H1 (cell line): ENCODE measurements around the gene KLHL1. TPM values are rescaled to one million over a fixed set of nuclear protein-coding genes. Genes with fewer than 3 reads are reported as not detected.

ENCODE experiments used
- CTCF ChIA-PET: fragments of 300-600 bp; sonication (Branson Sonifier 250); formaldehyde crosslinking; loops from one replicate; lab custom pipeline; 2021; ENCODE audit not compliant: partially characterized antibody; lab: Charles Lee
- POLR2A ChIA-PET: fragments of 300-600 bp; sonication (Branson Sonifier 250); formaldehyde crosslinking; loops from one replicate; lab custom pipeline; 2021; ENCODE audit warnings: inconsistent platforms; ENCODE audit not compliant: partially characterized antibody; lab: Charles Lee
- DNase-seq, 2 experiments: peaks; one replicate each; pipeline versions ENCODE4 v3.0.0 to v3.0.0-alpha.2; 2010 to 2022; ENCODE audit warnings: low spot score in 2 of 2, low read depth in 1 of 2, mixed read lengths in 1 of 2
- FAIRE-seq: peaks from 2 replicates; lab custom pipeline; 2011; peaks lifted over from hg19 to GRCh38; lab: Jason Lieb, UNC
- H2AFZ ChIP-seq: 2 replicates; pipeline ENCODE4 v1.8.1; 2012; ENCODE audit warnings: low read length, inconsistent platforms
- H2AK5ac ChIP-seq: 2 replicates; pipeline ENCODE4 v1.6.1; 2013; ENCODE audit warnings: low read depth, low read length
- H2BK120ac ChIP-seq: replicated peaks from 2 replicates; pipeline ENCODE3; 2013; ENCODE audit warnings: low read depth, low read length, inconsistent platforms
- H2BK12ac ChIP-seq: 2 replicates; pipeline ENCODE4 v1.6.1; 2013; ENCODE audit warnings: low read depth, low read length
- H2BK15ac ChIP-seq: 2 replicates; pipeline ENCODE4 v1.6.1; 2013; ENCODE audit warnings: low read length
- H2BK20ac ChIP-seq: 2 replicates; pipeline ENCODE4 v1.6.1; 2013; ENCODE audit warnings: low read length
- H2BK5ac ChIP-seq: 2 replicates; pipeline ENCODE4 v1.6.1; 2013; ENCODE audit warnings: low read depth, low read length
- H3K14ac ChIP-seq: 2 replicates; pipeline ENCODE4 v1.6.1; 2013; ENCODE audit warnings: inconsistent platforms; ENCODE audit not compliant: insufficient read length
- H3K18ac ChIP-seq: 2 replicates; pipeline ENCODE4 v1.6.1; 2013; ENCODE audit warnings: low read length; ENCODE audit errors: extremely low read depth
- H3K23ac ChIP-seq: 2 replicates; pipeline ENCODE4 v1.6.1; 2013; ENCODE audit warnings: inconsistent platforms; ENCODE audit not compliant: insufficient read length
- H3K23me2 ChIP-seq: 2 replicates; pipeline ENCODE4 v1.6.1; 2013; ENCODE audit warnings: low read depth, low read length
- H3K27ac ChIP-seq: 2 replicates; pipeline ENCODE4 v1.6.1; 2011; ENCODE audit warnings: low read depth, low read length, inconsistent platforms
- H3K27me3 ChIP-seq, 4 experiments: replicated peaks in 1 of 4; 1 replicate in 1 of 4; 2 replicates in 3 of 4; pipeline versions ENCODE4 v1.6.1 to v1.8.1; 2011 to 2013; ENCODE audit warnings: low read length in 3 of 4, mild to moderate bottlenecking in 3 of 4, inconsistent platforms in 2 of 4, mixed read lengths in 2 of 4, moderate library complexity in 1 of 4; ENCODE audit not compliant: control insufficient read depth in 3 of 4, insufficient read depth in 3 of 4; ENCODE audit errors: extremely low read depth in 1 of 4
- H3K36me3 ChIP-seq, 4 experiments: 2 replicates each; pipeline versions ENCODE4 v1.6.1 to v1.8.1; 2011 to 2013; ENCODE audit warnings: mild to moderate bottlenecking in 4 of 4, low read length in 3 of 4, moderate library complexity in 2 of 4, control low read depth in 1 of 4, inconsistent platforms in 1 of 4; ENCODE audit not compliant: insufficient read depth in 4 of 4, control insufficient read depth in 2 of 4
- H3K4ac ChIP-seq: replicated peaks from 2 replicates; pipeline ENCODE3; 2013; ENCODE audit warnings: low read length, low read depth, mixed read lengths, inconsistent platforms; ENCODE audit not compliant: insufficient read length
- H3K4me1 ChIP-seq, 4 experiments: replicated peaks in 1 of 4; 1 replicate in 1 of 4; 2 replicates in 3 of 4; pipeline versions ENCODE4 v1.6.1 to v1.8.1; 2011 to 2013; ENCODE audit warnings: low read length in 3 of 4, inconsistent platforms in 2 of 4, mixed read lengths in 1 of 4; ENCODE audit not compliant: insufficient read depth in 4 of 4, control insufficient read depth in 3 of 4
- H3K4me2 ChIP-seq, 2 experiments: 2 replicates each; pipeline versions ENCODE4 v1.6.1 to v1.8.1; 2011 to 2013; ENCODE audit warnings: low read depth in 2 of 2, low read length in 2 of 2, control low read depth in 1 of 2, inconsistent platforms in 1 of 2, mild to moderate bottlenecking in 1 of 2; ENCODE audit not compliant: insufficient read depth in 1 of 2
- H3K4me3 ChIP-seq, 4 experiments: fragments of 200-600, 300-600 bp in 1 of 4; sonication (generic), shearing (Covaris generic), sonication (Bioruptor Twin) in 1 of 4; 2 replicates each; pipeline versions ENCODE4 v1.5.1 to v1.8.1; 2011 to 2016; ENCODE audit warnings: low read length in 4 of 4, low read depth in 3 of 4, control low read depth in 2 of 4, inconsistent platforms in 2 of 4, mild to moderate bottlenecking in 2 of 4, mixed read lengths in 1 of 4, moderate library complexity in 1 of 4; ENCODE audit not compliant: insufficient read depth in 2 of 4; ENCODE audit errors: extremely low read depth in 1 of 4
- H3K56ac ChIP-seq: replicated peaks from 2 replicates; pipeline ENCODE3; 2013; ENCODE audit warnings: low read depth, mild to moderate bottlenecking, mixed read lengths, low read length, inconsistent platforms; ENCODE audit not compliant: insufficient read length
- H3K79me1 ChIP-seq: 2 replicates; pipeline ENCODE4 v1.6.1; 2013; ENCODE audit warnings: low read depth, low read length, control low read depth
- H3K79me2 ChIP-seq, 2 experiments: 2 replicates each; pipeline versions ENCODE4 v1.6.1 to v1.8.1; 2012 to 2013; ENCODE audit warnings: low read length in 2 of 2, mild to moderate bottlenecking in 2 of 2, inconsistent platforms in 1 of 2; ENCODE audit not compliant: insufficient read depth in 2 of 2, control insufficient read depth in 1 of 2
- H3K9ac ChIP-seq, 4 experiments: replicated peaks in 1 of 4; 1 replicate in 1 of 4; 2 replicates in 3 of 4; pipeline versions ENCODE4 v1.6.1 to v1.8.1; 2011 to 2013; ENCODE audit warnings: low read depth in 3 of 4, low read length in 3 of 4, control low read depth in 2 of 4, mild to moderate bottlenecking in 2 of 4, moderate library complexity in 2 of 4, inconsistent platforms in 1 of 4; ENCODE audit errors: extremely low read depth in 1 of 4
- H3K9me3 ChIP-seq, 2 experiments: 2 replicates each; pipeline versions ENCODE4 v1.6.1 to v1.8.1; 2012 to 2013; ENCODE audit warnings: mild to moderate bottlenecking in 2 of 2, moderate library complexity in 2 of 2, control low read depth in 1 of 2, inconsistent platforms in 1 of 2, low read depth in 1 of 2, low read length in 1 of 2, mixed read lengths in 1 of 2; ENCODE audit not compliant: insufficient read depth in 2 of 2
- H4K20me1 ChIP-seq, 2 experiments: replicated peaks in 1 of 2; 2 replicates each; pipeline versions ENCODE3 to v1.8.1; 2011 to 2013; ENCODE audit warnings: inconsistent platforms in 2 of 2, low read length in 2 of 2, mild to moderate bottlenecking in 1 of 2; ENCODE audit not compliant: insufficient read depth in 2 of 2, control insufficient read depth in 1 of 2
- H4K5ac ChIP-seq: 2 replicates; pipeline ENCODE4 v1.6.1; 2013; ENCODE audit warnings: low read length, low read depth, mixed read lengths, inconsistent platforms; ENCODE audit not compliant: insufficient read length
- H4K8ac ChIP-seq: 2 replicates; pipeline ENCODE4 v1.8.0; 2013; ENCODE audit warnings: mild to moderate bottlenecking, moderate library complexity, low read length, inconsistent platforms; ENCODE audit not compliant: insufficient read depth; ENCODE audit errors: extremely low read depth
- H4K91ac ChIP-seq: replicated peaks from 2 replicates; pipeline ENCODE3; 2013; ENCODE audit warnings: low read length, mixed read lengths, inconsistent platforms; ENCODE audit not compliant: insufficient read length
- BCL11A ChIP-seq, 2 experiments: IDR thresholded peaks; one replicate each; pipeline ENCODE4 v1.6.1; 2011; ENCODE audit warnings: low read depth in 2 of 2, low read length in 2 of 2, mild to moderate bottlenecking in 2 of 2
- EZH2 ChIP-seq: fragments of 200-600 bp; sonication (generic); IDR thresholded peaks from 2 replicates; pipeline ENCODE4 v1.7.1; 2012; ENCODE audit warnings: low read depth, mild to moderate bottlenecking, moderate library complexity, low read length, inconsistent platforms; ENCODE audit not compliant: severe bottlenecking
- GABPA ChIP-seq: IDR thresholded peaks from 2 replicates; pipeline ENCODE4 v1.6.1; 2011; ENCODE audit warnings: mild to moderate bottlenecking, low read length, moderate library complexity, borderline replicate concordance; ENCODE audit not compliant: insufficient read depth
- GTF2F1 ChIP-seq: IDR thresholded peaks from 2 replicates; pipeline ENCODE4 v1.6.1; 2012; ENCODE audit warnings: low read depth, low read length, improper control_type of control experiment, borderline replicate concordance
- HDAC2 ChIP-seq, 2 experiments: fragments of 300-600 bp in 1 of 2; sonication (generic) in 1 of 2; IDR thresholded peaks; 2 replicates each; pipeline ENCODE4 v1.6.1; 2011 to 2012; ENCODE audit warnings: low read depth in 2 of 2, low read length in 2 of 2, mild to moderate bottlenecking in 2 of 2, moderate library complexity in 2 of 2, borderline replicate concordance in 1 of 2, inconsistent platforms in 1 of 2
- JUND ChIP-seq: IDR thresholded peaks from 2 replicates; pipeline ENCODE4 v1.6.1; 2011; ENCODE audit warnings: mild to moderate bottlenecking, improper control_type of control experiment, low read length
- KDM5A ChIP-seq: fragments of 200-600 bp; IDR thresholded peaks from 2 replicates; pipeline ENCODE4 v1.7.1; 2012; ENCODE audit warnings: mild to moderate bottlenecking, low read length, inconsistent platforms, mixed read lengths
- POU5F1 ChIP-seq: IDR thresholded peaks from 2 replicates; pipeline ENCODE4 v1.6.1; 2011; ENCODE audit warnings: low read depth, mild to moderate bottlenecking, low read length, moderate library complexity
- RBBP5 ChIP-seq: IDR thresholded peaks from 2 replicates; pipeline ENCODE4 v1.7.1; 2012; ENCODE audit warnings: low read depth, mild to moderate bottlenecking, inconsistent platforms, low read length, moderate library complexity, borderline replicate concordance
- RFX5 ChIP-seq: IDR thresholded peaks from 2 replicates; pipeline ENCODE4 v1.6.1; 2011; ENCODE audit warnings: low read depth, low read length, improper control_type of control experiment, borderline replicate concordance
- RNF2 ChIP-seq: fragments of 200-900, 300-1000 bp; sonication (generic); IDR thresholded peaks from 2 replicates; pipeline ENCODE4 v1.7.1; 2016; ENCODE audit warnings: borderline replicate concordance, low read depth, mild to moderate bottlenecking, antibody characterized with exemption, low read length; ENCODE audit not compliant: poor library complexity, severe bottlenecking; ENCODE audit errors: missing control alignments
- SIRT6 ChIP-seq: IDR thresholded peaks from one replicate; pipeline ENCODE4 v1.7.1; 2012; ENCODE audit warnings: low read length, inconsistent platforms
- SUZ12 ChIP-seq: fragments of 200-600 bp; sonication (generic); IDR thresholded peaks from 2 replicates; pipeline ENCODE4 v1.6.1; 2012; ENCODE audit warnings: mild to moderate bottlenecking, inconsistent platforms, low read length, moderate library complexity, mixed read lengths
- TAF7 ChIP-seq: optimal IDR thresholded peaks from 2 replicates; pipeline ENCODE3; 2011; ENCODE audit warnings: low read depth, mild to moderate bottlenecking, inconsistent platforms, low read length, moderate library complexity, borderline replicate concordance
- WGBS, 2 experiments: shearing (Covaris generic) in 1 of 2; methylation state at CpG; one replicate each; pipeline versions ENCODE4 v1.1.6 to v1.1.7; 2013 to 2015; ENCODE audit warnings: low lambda C conversion rate in 2 of 2, mixed read lengths in 2 of 2, inconsistent platforms in 1 of 2, low coverage in 1 of 2, missing lambda C conversion rate in 1 of 2; ENCODE audit not compliant: insufficient replicate concordance in 2 of 2, insufficient coverage in 1 of 2, insufficient read length in 1 of 2; ENCODE audit errors: extremely low coverage in 1 of 2, missing lambda C conversion rate in 1 of 2; 5-methylcytosine and 5-hydroxymethylcytosine counted together
- polyA plus RNA-seq, 7 experiments: library from polyadenylated mRNA; depleted of rRNA in 3 of 7; stranded (reverse) in 5 of 7; unstranded in 2 of 7; fragments of >200 nt in 5 of 7; fragments of 200-250 nt in 2 of 7; gene quantifications; 1 replicate in 5 of 7; 2 replicates in 1 of 7; 4 replicates in 1 of 7; pipeline versions ENCODE4 v1.2.1 to v1.2.3, GENCODE V29; 2011 to 2013; ENCODE audit warnings: missing spikeins in 2 of 7, mixed read lengths in 2 of 7
- total RNA-seq: library from RNA; stranded (reverse); fragmentation: NEBNext Ultra II Directional; extraction: Animal tissue kit (Norgen Biotek cat#: 25700); gene quantifications from 2 replicates; pipeline ENCODE4 v1.2.1, GENCODE V29; 2021

Gene KLHL1
- total and polyA plus RNA-seq, 2 of the 8 experiments (the other 6 are each of a cell fraction or from before 2014, with no cell fraction given), result not detected

DNA sequence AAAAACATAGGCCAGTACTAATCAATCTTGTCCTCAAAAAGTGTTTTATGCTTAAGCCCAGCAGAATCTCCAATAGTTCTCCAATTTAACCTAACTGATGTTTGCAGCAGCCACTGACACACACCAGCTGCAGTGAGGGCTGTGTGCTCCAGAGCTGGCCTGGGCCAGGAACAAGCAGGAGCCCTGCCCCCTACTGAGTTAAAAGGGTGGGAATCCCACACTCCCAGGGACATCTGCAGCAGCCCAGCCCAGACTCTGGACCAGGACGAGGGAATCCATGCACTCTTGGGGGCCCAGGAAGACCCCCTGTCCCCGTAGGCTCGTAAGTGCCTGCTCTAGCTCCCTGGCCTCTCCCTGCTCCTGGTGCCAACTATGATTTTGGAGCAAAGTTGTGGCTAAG lies 92.1 kb downstream of the KLHL1 start:
- Histone ChIP-seq H3K27ac (no peak overlapping the region), H3K4me2 (no peak overlapping the region), H3K9ac (no peak overlapping the region), H3K4me3 (no peak overlapping the region), H3K14ac (no peak overlapping the region), H3K23me2 (no peaks in the 10 kb centered on the region), H2BK5ac (no peak overlapping the region), H3K79me2 (no peaks in the 10 kb centered on the region), H4K8ac (no peak overlapping the region), H2AFZ (no peak overlapping the region), H2BK15ac (no peak overlapping the region), H2BK12ac (no peak overlapping the region), H3K27me3 (no peaks in the 10 kb centered on the region), H3K79me1 (no peaks in the 10 kb centered on the region), H3K18ac (no peak overlapping the region), H3K23ac (no peak overlapping the region), H3K4ac (no peak overlapping the region), H2AK5ac (no peak overlapping the region), H4K5ac (no peak overlapping the region), H3K4me1 (no peaks in the 10 kb centered on the region), H2BK120ac (no peak overlapping the region), H4K20me1 (no peaks in the 10 kb centered on the region), H3K56ac (no peak overlapping the region), H3K9me3 (no peaks in the 10 kb centered on the region; a peak in 1 of 4 replicates), H2BK20ac (no peak overlapping the region), H3K36me3 (no peaks in the 10 kb centered on the region), H4K91ac (no peak overlapping the region)
- ChIA-PET POLR2A (no interaction called here), CTCF (no interaction called here)
- FAIRE-seq (no peak), DNase-seq (no peak)
- 85% methylated on average over 3 of the region's 3 CpGs; no CpG with 5 or more reads in 1 of the 2 experiments for WGBS, 2 experiments
- TF ChIP-seq SIRT6 (no peak), JUND (no peak), GTF2F1 (no peak), RNF2 (no peak), EZH2 (no peak), SUZ12 (no peak), TAF7 (no peak), GABPA (no peak), HDAC2 (IDR thresholded peaks at IDR 0.05; ENCODE audit: borderline replicate concordance in 1 of 2, low read depth in 2 of 2, low read length in 2 of 2) (no peak), KDM5A (no peak), RFX5 (no peak), RBBP5 (no peak), BCL11A (IDR thresholded peaks at IDR 0.05; ENCODE audit: low read depth in 2 of 2, low read length in 2 of 2) (no peak), POU5F1 (no peak)
